H1 (cell line): ENCODE results near the gene LNPK. TPM values are rescaled to one million over a fixed set of nuclear protein-coding genes. Genes with fewer than 3 reads are reported as not detected.

Source experiments
- CTCF ChIA-PET: fragments of 300-600 bp; sonication (Branson Sonifier 250); formaldehyde crosslinking; loops from one replicate; lab custom pipeline; 2021; ENCODE audit not compliant: partially characterized antibody; lab: Charles Lee
- POLR2A ChIA-PET: fragments of 300-600 bp; sonication (Branson Sonifier 250); formaldehyde crosslinking; loops from one replicate; lab custom pipeline; 2021; ENCODE audit warnings: inconsistent platforms; ENCODE audit not compliant: partially characterized antibody; lab: Charles Lee
- DNase-seq, 2 experiments: peaks; one replicate each; pipeline versions ENCODE4 v3.0.0 to v3.0.0-alpha.2; 2010 to 2022; ENCODE audit warnings: low spot score in 2 of 2, low read depth in 1 of 2, mixed read lengths in 1 of 2
- FAIRE-seq: peaks from 2 replicates; lab custom pipeline; 2011; peaks lifted over from hg19 to GRCh38; lab: Jason Lieb, UNC
- H2AFZ ChIP-seq: 2 replicates; pipeline ENCODE4 v1.8.1; 2012; ENCODE audit warnings: low read length, inconsistent platforms
- H2AK5ac ChIP-seq: 2 replicates; pipeline ENCODE4 v1.6.1; 2013; ENCODE audit warnings: low read depth, low read length
- H2BK120ac ChIP-seq: replicated peaks from 2 replicates; pipeline ENCODE3; 2013; ENCODE audit warnings: low read depth, low read length, inconsistent platforms
- H2BK12ac ChIP-seq: 2 replicates; pipeline ENCODE4 v1.6.1; 2013; ENCODE audit warnings: low read depth, low read length
- H2BK15ac ChIP-seq: 2 replicates; pipeline ENCODE4 v1.6.1; 2013; ENCODE audit warnings: low read length
- H2BK20ac ChIP-seq: 2 replicates; pipeline ENCODE4 v1.6.1; 2013; ENCODE audit warnings: low read length
- H2BK5ac ChIP-seq: 2 replicates; pipeline ENCODE4 v1.6.1; 2013; ENCODE audit warnings: low read depth, low read length
- H3K14ac ChIP-seq: 2 replicates; pipeline ENCODE4 v1.6.1; 2013; ENCODE audit warnings: inconsistent platforms; ENCODE audit not compliant: insufficient read length
- H3K18ac ChIP-seq: 2 replicates; pipeline ENCODE4 v1.6.1; 2013; ENCODE audit warnings: low read length; ENCODE audit errors: extremely low read depth
- H3K23ac ChIP-seq: 2 replicates; pipeline ENCODE4 v1.6.1; 2013; ENCODE audit warnings: inconsistent platforms; ENCODE audit not compliant: insufficient read length
- H3K23me2 ChIP-seq: 2 replicates; pipeline ENCODE4 v1.6.1; 2013; ENCODE audit warnings: low read depth, low read length
- H3K27ac ChIP-seq: 2 replicates; pipeline ENCODE4 v1.6.1; 2011; ENCODE audit warnings: low read depth, low read length, inconsistent platforms
- H3K27me3 ChIP-seq, 4 experiments: replicated peaks in 1 of 4; 1 replicate in 1 of 4; 2 replicates in 3 of 4; pipeline versions ENCODE4 v1.6.1 to v1.8.1; 2011 to 2013; ENCODE audit warnings: low read length in 3 of 4, mild to moderate bottlenecking in 3 of 4, inconsistent platforms in 2 of 4, mixed read lengths in 2 of 4, moderate library complexity in 1 of 4; ENCODE audit not compliant: control insufficient read depth in 3 of 4, insufficient read depth in 3 of 4; ENCODE audit errors: extremely low read depth in 1 of 4
- H3K36me3 ChIP-seq, 4 experiments: 2 replicates each; pipeline versions ENCODE4 v1.6.1 to v1.8.1; 2011 to 2013; ENCODE audit warnings: mild to moderate bottlenecking in 4 of 4, low read length in 3 of 4, moderate library complexity in 2 of 4, control low read depth in 1 of 4, inconsistent platforms in 1 of 4; ENCODE audit not compliant: insufficient read depth in 4 of 4, control insufficient read depth in 2 of 4
- H3K4ac ChIP-seq: replicated peaks from 2 replicates; pipeline ENCODE3; 2013; ENCODE audit warnings: low read length, low read depth, mixed read lengths, inconsistent platforms; ENCODE audit not compliant: insufficient read length
- H3K4me1 ChIP-seq, 4 experiments: replicated peaks in 1 of 4; 1 replicate in 1 of 4; 2 replicates in 3 of 4; pipeline versions ENCODE4 v1.6.1 to v1.8.1; 2011 to 2013; ENCODE audit warnings: low read length in 3 of 4, inconsistent platforms in 2 of 4, mixed read lengths in 1 of 4; ENCODE audit not compliant: insufficient read depth in 4 of 4, control insufficient read depth in 3 of 4
- H3K4me2 ChIP-seq, 2 experiments: 2 replicates each; pipeline versions ENCODE4 v1.6.1 to v1.8.1; 2011 to 2013; ENCODE audit warnings: low read depth in 2 of 2, low read length in 2 of 2, control low read depth in 1 of 2, inconsistent platforms in 1 of 2, mild to moderate bottlenecking in 1 of 2; ENCODE audit not compliant: insufficient read depth in 1 of 2
- H3K4me3 ChIP-seq, 4 experiments: fragments of 200-600, 300-600 bp in 1 of 4; sonication (generic), shearing (Covaris generic), sonication (Bioruptor Twin) in 1 of 4; 2 replicates each; pipeline versions ENCODE4 v1.5.1 to v1.8.1; 2011 to 2016; ENCODE audit warnings: low read length in 4 of 4, low read depth in 3 of 4, control low read depth in 2 of 4, inconsistent platforms in 2 of 4, mild to moderate bottlenecking in 2 of 4, mixed read lengths in 1 of 4, moderate library complexity in 1 of 4; ENCODE audit not compliant: insufficient read depth in 2 of 4; ENCODE audit errors: extremely low read depth in 1 of 4
- H3K56ac ChIP-seq: replicated peaks from 2 replicates; pipeline ENCODE3; 2013; ENCODE audit warnings: low read depth, mild to moderate bottlenecking, mixed read lengths, low read length, inconsistent platforms; ENCODE audit not compliant: insufficient read length
- H3K79me1 ChIP-seq: 2 replicates; pipeline ENCODE4 v1.6.1; 2013; ENCODE audit warnings: low read depth, low read length, control low read depth
- H3K79me2 ChIP-seq, 2 experiments: 2 replicates each; pipeline versions ENCODE4 v1.6.1 to v1.8.1; 2012 to 2013; ENCODE audit warnings: low read length in 2 of 2, mild to moderate bottlenecking in 2 of 2, inconsistent platforms in 1 of 2; ENCODE audit not compliant: insufficient read depth in 2 of 2, control insufficient read depth in 1 of 2
- H3K9ac ChIP-seq, 4 experiments: replicated peaks in 1 of 4; 1 replicate in 1 of 4; 2 replicates in 3 of 4; pipeline versions ENCODE4 v1.6.1 to v1.8.1; 2011 to 2013; ENCODE audit warnings: low read depth in 3 of 4, low read length in 3 of 4, control low read depth in 2 of 4, mild to moderate bottlenecking in 2 of 4, moderate library complexity in 2 of 4, inconsistent platforms in 1 of 4; ENCODE audit errors: extremely low read depth in 1 of 4
- H3K9me3 ChIP-seq, 2 experiments: 2 replicates each; pipeline versions ENCODE4 v1.6.1 to v1.8.1; 2012 to 2013; ENCODE audit warnings: mild to moderate bottlenecking in 2 of 2, moderate library complexity in 2 of 2, control low read depth in 1 of 2, inconsistent platforms in 1 of 2, low read depth in 1 of 2, low read length in 1 of 2, mixed read lengths in 1 of 2; ENCODE audit not compliant: insufficient read depth in 2 of 2
- H4K20me1 ChIP-seq, 2 experiments: replicated peaks in 1 of 2; 2 replicates each; pipeline versions ENCODE3 to v1.8.1; 2011 to 2013; ENCODE audit warnings: inconsistent platforms in 2 of 2, low read length in 2 of 2, mild to moderate bottlenecking in 1 of 2; ENCODE audit not compliant: insufficient read depth in 2 of 2, control insufficient read depth in 1 of 2
- H4K5ac ChIP-seq: 2 replicates; pipeline ENCODE4 v1.6.1; 2013; ENCODE audit warnings: low read length, low read depth, mixed read lengths, inconsistent platforms; ENCODE audit not compliant: insufficient read length
- H4K8ac ChIP-seq: 2 replicates; pipeline ENCODE4 v1.8.0; 2013; ENCODE audit warnings: mild to moderate bottlenecking, moderate library complexity, low read length, inconsistent platforms; ENCODE audit not compliant: insufficient read depth; ENCODE audit errors: extremely low read depth
- H4K91ac ChIP-seq: replicated peaks from 2 replicates; pipeline ENCODE3; 2013; ENCODE audit warnings: low read length, mixed read lengths, inconsistent platforms; ENCODE audit not compliant: insufficient read length
- BCL11A ChIP-seq, 2 experiments: IDR thresholded peaks; one replicate each; pipeline ENCODE4 v1.6.1; 2011; ENCODE audit warnings: low read depth in 2 of 2, low read length in 2 of 2, mild to moderate bottlenecking in 2 of 2
- CTBP2 ChIP-seq: IDR thresholded peaks from 2 replicates; pipeline ENCODE4 v1.7.0; 2011; ENCODE audit warnings: borderline replicate concordance, mild to moderate bottlenecking, moderate library complexity, mixed read lengths, low read length; ENCODE audit not compliant: insufficient read depth, insufficient read length
- EGR1 ChIP-seq: IDR thresholded peaks from 2 replicates; pipeline ENCODE4 v1.6.1; 2011; ENCODE audit warnings: low read depth, low read length, borderline replicate concordance
- EP300 ChIP-seq, 2 experiments: IDR thresholded peaks; 1 replicate in 1 of 2; 2 replicates in 1 of 2; pipeline ENCODE4 v1.6.1; 2011 to 2012; ENCODE audit warnings: low read depth in 2 of 2, low read length in 2 of 2, mild to moderate bottlenecking in 2 of 2, borderline replicate concordance in 1 of 2, inconsistent platforms in 1 of 2, moderate library complexity in 1 of 2
- EZH2 ChIP-seq: fragments of 200-600 bp; sonication (generic); IDR thresholded peaks from 2 replicates; pipeline ENCODE4 v1.7.1; 2012; ENCODE audit warnings: low read depth, mild to moderate bottlenecking, moderate library complexity, low read length, inconsistent platforms; ENCODE audit not compliant: severe bottlenecking
- GTF2F1 ChIP-seq: IDR thresholded peaks from 2 replicates; pipeline ENCODE4 v1.6.1; 2012; ENCODE audit warnings: low read depth, low read length, improper control_type of control experiment, borderline replicate concordance
- POLR2A ChIP-seq, 2 experiments: IDR thresholded peaks; 1 replicate in 1 of 2; 2 replicates in 1 of 2; pipeline ENCODE4 v1.6.1; 2011; ENCODE audit warnings: low read depth in 2 of 2, low read length in 2 of 2, mild to moderate bottlenecking in 2 of 2; ENCODE audit errors: control extremely low read depth in 1 of 2
- POLR2AphosphoS5 ChIP-seq: IDR thresholded peaks from 2 replicates; pipeline ENCODE4 v1.6.1; 2011; ENCODE audit warnings: low read depth, low read length
- POU5F1 ChIP-seq: IDR thresholded peaks from 2 replicates; pipeline ENCODE4 v1.6.1; 2011; ENCODE audit warnings: low read depth, mild to moderate bottlenecking, low read length, moderate library complexity
- SAP30 ChIP-seq: fragments of 300-600 bp; sonication (generic); IDR thresholded peaks from 2 replicates; pipeline ENCODE4 v1.7.1; 2012; ENCODE audit warnings: low read length, moderate library complexity, mild to moderate bottlenecking, inconsistent platforms; ENCODE audit not compliant: insufficient read depth, insufficient replicate concordance
- SP4 ChIP-seq: IDR thresholded peaks from 2 replicates; pipeline ENCODE4 v1.6.1; 2012; ENCODE audit warnings: low read length, inconsistent platforms
- YY1 ChIP-seq: IDR thresholded peaks from 2 replicates; pipeline ENCODE4 v1.6.1; 2011; ENCODE audit warnings: low read depth, mild to moderate bottlenecking, low read length
- WGBS, 2 experiments: shearing (Covaris generic) in 1 of 2; methylation state at CpG; one replicate each; pipeline versions ENCODE4 v1.1.6 to v1.1.7; 2013 to 2015; ENCODE audit warnings: low lambda C conversion rate in 2 of 2, mixed read lengths in 2 of 2, inconsistent platforms in 1 of 2, low coverage in 1 of 2, missing lambda C conversion rate in 1 of 2; ENCODE audit not compliant: insufficient replicate concordance in 2 of 2, insufficient coverage in 1 of 2, insufficient read length in 1 of 2; ENCODE audit errors: extremely low coverage in 1 of 2, missing lambda C conversion rate in 1 of 2; 5-methylcytosine and 5-hydroxymethylcytosine counted together
- polyA plus RNA-seq, 7 experiments: library from polyadenylated mRNA; depleted of rRNA in 3 of 7; stranded (reverse) in 5 of 7; unstranded in 2 of 7; fragments of >200 nt in 5 of 7; fragments of 200-250 nt in 2 of 7; gene quantifications; 1 replicate in 5 of 7; 2 replicates in 1 of 7; 4 replicates in 1 of 7; pipeline versions ENCODE4 v1.2.1 to v1.2.3, GENCODE V29; 2011 to 2013; ENCODE audit warnings: missing spikeins in 2 of 7, mixed read lengths in 2 of 7
- total RNA-seq: library from RNA; stranded (reverse); fragmentation: NEBNext Ultra II Directional; extraction: Animal tissue kit (Norgen Biotek cat#: 25700); gene quantifications from 2 replicates; pipeline ENCODE4 v1.2.1, GENCODE V29; 2021

LNPK gene
- total and polyA plus RNA-seq, 2 of the 8 experiments (the other 6 are each of a cell fraction or from before 2014, with no cell fraction given), result 3.1 to 10.3 TPM

GRCh38 chr2:175964195-175964594, 37.9 kb downstream of the LNPK start:
- no peak overlapping the region for H2BK5ac ChIP-seq
- FAIRE-seq (no peak), DNase-seq (no peak)
- no peak overlapping the region for H3K9ac ChIP-seq
- no peak overlapping the region for H2BK120ac ChIP-seq
- no peak overlapping the region for H3K27ac ChIP-seq
- H3K14ac ChIP-seq, result no peak overlapping the region
- no peak overlapping the region for H4K91ac ChIP-seq
- no peak overlapping the region for H2BK15ac ChIP-seq
- H3K79me1 ChIP-seq, result no peaks in the 10 kb centered on the region
- ChIA-PET CTCF (interaction anchor here (0.6 to 1.5 kb wide), 4 partner anchors 12 to 596 kb away, joined by 3 to 5 read pairs (median 3); no protein-coding TSS in a partner anchor), POLR2A (no interaction called here)
- no peak overlapping the region for H3K23ac ChIP-seq
- H3K36me3 ChIP-seq, result no peaks in the 10 kb centered on the region
- no peak overlapping the region for H4K8ac ChIP-seq
- H3K4ac ChIP-seq, result no peak overlapping the region
- no peaks in the 10 kb centered on the region for H4K20me1 ChIP-seq
- H3K79me2 ChIP-seq, result no peaks in the 10 kb centered on the region
- H3K23me2 ChIP-seq, result no peaks in the 10 kb centered on the region
- H2BK20ac ChIP-seq, result no peak overlapping the region
- no peak overlapping the region for H2AFZ ChIP-seq
- H3K4me2 ChIP-seq, result no peak overlapping the region
- H2AK5ac ChIP-seq, result no peak overlapping the region
- no peaks in the 10 kb centered on the region for H3K4me1 ChIP-seq
- no peak overlapping the region for H4K5ac ChIP-seq
- 90% methylated on average over 4 of the region's 4 CpGs; no CpG with 5 or more reads in 1 of the 2 experiments for WGBS, 2 experiments
- no peaks in the 10 kb centered on the region for H3K27me3 ChIP-seq
- H2BK12ac ChIP-seq, result no peak overlapping the region
- no peaks in the 10 kb centered on the region for H3K9me3 ChIP-seq
- H3K18ac ChIP-seq, result no peak overlapping the region
- no peak overlapping the region for H3K56ac ChIP-seq
- no peak overlapping the region for H3K4me3 ChIP-seq
- TF ChIP-seq YY1, result no peak
- no peak for TF ChIP-seq POLR2AphosphoS5
- TF ChIP-seq POLR2A (IDR thresholded peaks at IDR 0.05; ENCODE audit: control extremely low read depth in 1 of 2, low read depth in 2 of 2, low read length in 2 of 2), result no peak
- TF ChIP-seq CTBP2, result no peak
- TF ChIP-seq SAP30, result no peak
- no peak for TF ChIP-seq SP4
- no peak for TF ChIP-seq EGR1
- TF ChIP-seq POU5F1, result no peak
- TF ChIP-seq EZH2, result no peak
- no peak for TF ChIP-seq EP300 (IDR thresholded peaks at IDR 0.05; ENCODE audit: borderline replicate concordance in 1 of 2, low read depth in 2 of 2, low read length in 2 of 2)
- TF ChIP-seq GTF2F1, result no peak
- TF ChIP-seq BCL11A (IDR thresholded peaks at IDR 0.05; ENCODE audit: low read depth in 2 of 2, low read length in 2 of 2), result no peak
